NCI-H446 treated with DMSO at 0.1 percent for 48 hours (cell line): ENCODE results near the gene BAHCC1.

Experiments used
- DNase-seq: peaks from one replicate; lab custom pipeline; 2025; lab: John Stamatoyannopoulos, UW

Gene BAHCC1

GRCh38 chr17:81386646-81387099 is 8.6 kb upstream of the BAHCC1 start:
- DNase-seq, result no peak

GRCh38 chr17:81387100-81388090 is 7.9 kb upstream of the BAHCC1 start:
- no peak for DNase-seq

GRCh38 chr17:81388091-81388611 is 7.1 kb upstream of the BAHCC1 start:
- no peak for DNase-seq

GRCh38 chr17:81388612-81389367 is 6.5 kb upstream of the BAHCC1 start:
- DNase-seq, result no peak

DNA sequence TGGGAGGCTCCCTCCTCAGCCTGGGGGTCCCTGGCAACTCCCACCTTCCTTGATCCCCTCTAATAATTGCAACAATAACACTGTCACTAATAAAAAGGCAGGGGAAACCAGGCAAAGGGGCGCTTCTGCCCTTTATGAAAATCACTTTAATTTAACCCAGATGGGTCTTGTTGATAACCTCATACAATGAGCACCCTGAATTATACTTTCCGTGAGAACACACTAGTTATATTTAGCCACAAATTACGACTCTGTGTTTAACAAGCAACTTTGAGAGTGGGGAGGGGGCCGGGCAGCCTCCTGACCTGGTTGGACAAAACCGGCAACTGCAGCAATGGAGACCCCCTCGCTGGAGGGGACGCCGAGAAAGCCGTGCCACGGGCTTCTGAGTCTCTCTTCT is 5.7 kb upstream of the BAHCC1 start:
- no peak for DNase-seq

- DNase-seq, result no peak
Observed at GRCh38 chr17:81390029-81390872, 5.0 kb upstream of the BAHCC1 start.

GRCh38 chr17:81390873-81391255 is 4.4 kb upstream of the BAHCC1 start:
- DNase-seq, result no peak

DNA sequence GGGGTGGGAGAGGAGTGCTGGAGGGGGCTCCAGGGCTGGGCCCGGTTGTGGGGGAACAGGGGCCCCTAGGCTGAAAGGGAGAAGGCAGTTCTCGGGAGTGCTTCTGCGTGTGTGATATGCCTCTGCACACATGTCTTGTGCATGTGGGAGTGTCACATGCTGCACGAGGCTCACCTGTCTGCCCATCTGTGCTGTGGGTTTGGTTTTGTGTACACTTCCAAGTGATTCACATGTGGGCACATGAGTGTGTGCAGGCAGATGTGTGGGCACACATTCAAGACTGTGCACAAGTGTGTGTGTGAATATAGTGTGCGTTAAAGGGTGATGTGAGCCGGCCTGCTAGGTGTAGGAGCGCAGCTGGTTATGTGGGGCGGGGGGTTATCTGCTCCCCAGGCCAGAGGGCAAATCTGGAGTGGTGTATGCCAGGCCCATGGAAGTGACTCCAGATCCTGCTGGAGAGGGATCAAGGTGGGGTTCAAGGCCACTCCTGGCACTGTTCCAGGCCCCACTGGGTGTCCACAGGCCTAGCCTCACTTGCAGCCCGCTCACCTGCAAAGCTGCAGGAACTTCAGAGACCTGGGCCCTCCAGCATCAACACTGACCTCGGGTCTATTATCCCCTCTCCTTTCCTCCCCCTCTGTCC is 3.8 kb upstream of the BAHCC1 start:
- no peak for DNase-seq

- no peak for DNase-seq
Observed at GRCh38 chr17:81391936-81392908, 3.0 kb upstream of the BAHCC1 start.

DNA sequence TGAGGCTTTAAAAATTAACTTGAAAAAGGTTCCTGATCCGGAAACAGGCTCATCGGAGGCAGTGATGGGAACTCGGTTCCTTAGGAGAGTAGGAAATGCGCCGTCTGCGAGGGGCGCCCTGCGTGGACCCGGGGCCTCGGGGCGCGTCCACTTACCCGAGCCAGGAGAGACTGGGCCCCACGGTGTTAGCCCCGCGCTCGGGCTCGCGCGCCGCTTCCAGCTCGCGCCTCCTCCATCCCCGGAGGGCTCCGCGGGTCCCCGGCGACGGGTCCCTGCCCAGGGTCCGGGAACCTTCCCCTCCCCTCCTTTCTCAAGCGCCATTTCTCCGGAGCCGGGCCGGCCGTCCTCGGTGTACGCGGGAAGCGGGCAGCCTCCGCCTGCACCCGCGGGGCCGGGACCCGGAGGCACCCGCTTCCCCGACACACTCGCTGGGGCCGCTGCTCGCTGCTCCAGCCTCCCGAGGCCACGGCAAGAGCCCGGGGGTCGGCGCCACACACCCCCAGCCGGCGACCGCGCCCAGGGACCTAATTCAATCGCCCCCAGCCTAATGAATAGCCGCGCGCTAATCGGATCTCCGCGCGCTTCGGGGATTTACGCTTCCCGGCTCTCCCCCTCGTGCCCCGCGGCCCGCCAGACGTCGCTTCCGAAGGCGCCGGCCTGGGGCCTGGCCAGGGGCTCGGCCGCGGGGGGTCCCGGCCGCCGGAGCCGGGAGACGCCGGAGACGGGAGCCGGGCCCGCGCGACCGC is 2.2 kb upstream of the BAHCC1 start:
- DNase-seq, result no peak

DNA sequence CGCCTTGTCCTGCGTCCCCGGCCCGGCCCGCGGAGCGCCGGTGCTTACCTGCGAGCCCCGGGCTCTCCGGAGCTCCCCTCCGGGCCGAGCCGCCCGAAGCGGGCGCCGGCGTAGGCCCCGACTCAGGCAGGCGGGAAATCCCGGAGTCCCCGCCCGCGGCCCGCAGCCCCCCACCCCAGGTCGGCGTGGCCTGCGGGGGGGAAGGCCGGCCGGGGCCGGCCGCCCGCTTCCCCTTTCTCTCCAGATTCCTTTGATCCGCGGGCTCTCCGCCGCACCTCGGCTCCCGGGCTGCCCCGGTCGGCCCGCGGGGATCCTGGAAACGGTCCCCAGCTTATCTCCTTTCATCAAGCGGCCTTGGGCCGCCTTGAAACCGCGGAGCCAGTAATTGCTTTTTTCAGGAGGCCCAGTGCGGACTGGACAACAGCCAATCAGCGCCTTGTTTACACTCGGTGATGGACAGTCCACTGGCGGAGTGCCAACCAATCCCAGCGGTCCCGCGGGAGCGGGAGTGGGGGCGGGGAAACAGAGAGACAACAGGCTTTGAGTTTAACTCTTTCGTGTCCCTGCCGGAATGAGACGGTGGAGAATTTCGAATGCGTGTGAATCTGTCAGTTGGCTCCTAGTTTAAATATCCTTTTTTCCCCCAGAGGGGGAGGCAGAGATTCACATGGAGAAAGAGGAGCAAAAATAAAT is 1.4 kb upstream of the BAHCC1 start:
- DNase-seq, result peak; percentile 99

- DNase-seq, result no peak
Observed at GRCh38 chr17:81394377-81394920, 808 bp upstream of the BAHCC1 start.

GRCh38 chr17:81395600-81396277 is 482 bp downstream of the BAHCC1 start:
- no peak for DNase-seq

- DNase-seq, result no peak
Observed at GRCh38 chr17:81396278-81396721, 1.0 kb downstream of the BAHCC1 start.

DNA sequence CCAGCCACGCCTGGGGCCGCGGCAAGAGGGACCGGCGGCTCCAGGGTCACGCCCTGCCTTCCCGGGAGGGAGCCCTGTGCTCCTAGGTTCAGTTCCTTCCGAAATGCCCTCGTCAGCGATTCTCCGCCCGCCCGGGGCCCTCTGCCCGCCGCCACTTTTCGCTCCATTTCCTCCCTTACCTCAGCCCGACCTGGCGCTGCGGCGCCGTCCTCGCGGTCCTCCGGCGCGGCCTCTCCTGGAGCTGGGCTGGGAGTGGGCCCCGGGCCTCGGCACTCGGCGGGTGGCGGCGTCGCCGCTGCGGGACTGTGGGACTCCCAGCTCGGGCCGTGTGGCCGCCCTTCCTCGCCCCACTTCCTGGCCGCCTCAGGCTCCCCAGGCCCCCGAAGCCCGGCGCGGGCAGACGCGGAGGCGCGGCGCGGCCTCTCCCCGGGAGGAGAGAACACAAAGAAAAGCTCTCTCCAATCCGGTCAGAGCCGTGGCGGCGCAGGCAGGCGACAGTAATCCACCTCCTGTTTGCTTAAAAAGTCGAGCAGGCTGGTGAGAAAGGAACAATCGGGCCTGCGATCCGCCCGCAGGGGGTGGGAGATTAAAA is 1.6 kb downstream of the BAHCC1 start:
- peak; percentile 61 for DNase-seq

DNA sequence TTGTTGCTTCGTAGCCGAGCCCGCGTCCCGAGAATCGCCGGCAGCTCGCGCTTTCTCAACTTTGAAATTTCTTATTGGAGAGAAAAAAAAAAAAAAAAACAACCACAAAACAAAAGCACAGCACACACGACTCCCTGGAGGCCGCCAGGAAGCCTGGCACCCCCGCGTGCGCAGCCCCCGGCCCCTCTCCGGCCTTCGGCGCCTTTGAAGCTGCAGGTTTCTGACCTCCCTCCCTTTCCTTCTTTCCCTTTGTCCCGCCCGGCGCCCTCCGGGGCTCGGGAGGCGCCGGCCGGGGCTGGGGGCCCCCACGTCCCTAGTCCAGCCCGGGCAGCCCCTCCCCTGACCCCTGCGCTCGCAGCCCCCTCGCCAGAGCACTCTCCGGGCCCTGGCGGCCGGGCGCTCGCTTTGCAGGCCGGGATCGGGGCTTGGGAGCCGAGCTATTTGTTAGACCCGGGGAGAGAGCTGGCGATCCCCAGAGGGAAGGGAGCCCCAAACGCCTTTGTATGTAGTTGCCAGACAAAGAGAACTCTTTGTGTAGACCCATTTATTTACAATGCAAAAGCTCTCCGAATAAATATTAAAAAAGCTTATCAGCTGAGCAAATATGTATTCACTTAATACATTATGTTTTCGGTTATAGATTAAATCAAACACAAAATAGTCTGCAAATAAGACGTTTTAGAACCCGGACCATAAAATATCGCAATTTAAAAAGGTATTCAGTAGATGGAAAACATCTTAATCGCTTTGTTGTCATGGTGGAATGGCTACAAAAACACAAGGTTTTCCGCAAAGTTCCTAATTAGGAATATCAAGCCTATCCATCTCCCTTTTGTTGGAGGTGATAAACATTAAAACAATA is 2.3 kb downstream of the BAHCC1 start:
- DNase-seq, result peak; percentile 18
